CD4-positive, alpha-beta T cell (primary cell): Measurements from ENCODE around the gene RNF213. TPM values are rescaled to one million over a fixed set of nuclear protein-coding genes. Genes with fewer than 3 reads are reported as not detected.
"Not testable (repeated sequence)": the region's sequence is repeated elsewhere in the genome, so short reads cannot be mapped to it uniquely, and the experiment has no call there.

ENCODE experiments used
- ATAC-seq: fragments of 200-7000 bp; cut with Tn5 transposase; one replicate; pipeline ENCODE4 v1.10.0; 2022; ENCODE audit warnings: mild to moderate bottlenecking; ENCODE audit not compliant: poor library complexity
- CTCF ChIA-PET: fragments of 350-600 bp; sonication (Branson Sonifier 250); formaldehyde crosslinking; loops from one replicate; lab custom pipeline; 2021; ENCODE audit warnings: antibody characterized with exemption, inconsistent platforms; lab: Charles Lee
- POLR2A ChIA-PET: fragments of 350-600 bp; sonication (Branson Sonifier 250); formaldehyde crosslinking; loops from one replicate; lab custom pipeline; 2021; ENCODE audit warnings: antibody characterized with exemption, inconsistent platforms; lab: Charles Lee
- DNase-seq, 14 experiments: peaks; one replicate each; pipeline ENCODE4 v3.0.0-alpha.2; 2013 to 2020; ENCODE audit warnings: mixed read lengths in 2 of 14
- H3K27ac ChIP-seq, 2 donors: one replicate each; pipeline versions ENCODE4 v1.5.1 to v1.7.0; 2013; ENCODE audit warnings: low read length in 2 of 2, low read depth in 1 of 2, mild to moderate bottlenecking in 1 of 2
- H3K27me3 ChIP-seq, 2 experiments: 1 replicate in 1 of 2; 2 replicates in 1 of 2; pipeline versions ENCODE4 v1.6.1 to v1.7.0; 2013; ENCODE audit warnings: low read length in 2 of 2, control low read depth in 1 of 2, mild to moderate bottlenecking in 1 of 2, moderate library complexity in 1 of 2; ENCODE audit not compliant: insufficient read depth in 2 of 2, control insufficient read depth in 1 of 2
- H3K36me3 ChIP-seq: one replicate; pipeline ENCODE4 v1.6.1; 2013; ENCODE audit warnings: low read length, control low read depth; ENCODE audit not compliant: insufficient read depth
- H3K4me1 ChIP-seq: one replicate; pipeline ENCODE4 v1.6.1; 2013; ENCODE audit warnings: low read length, control low read depth; ENCODE audit not compliant: insufficient read depth
- H3K4me3 ChIP-seq: one replicate; pipeline ENCODE4 v1.5.1; 2013; ENCODE audit warnings: mild to moderate bottlenecking, low read length, moderate library complexity
- H3K9me3 ChIP-seq, 2 experiments: 1 replicate in 1 of 2; 2 replicates in 1 of 2; pipeline versions ENCODE4 v1.6.1 to v1.7.0; 2013; ENCODE audit warnings: low read length in 2 of 2, mild to moderate bottlenecking in 2 of 2, control low read depth in 1 of 2, moderate library complexity in 1 of 2; ENCODE audit not compliant: control insufficient read depth in 1 of 2, insufficient read depth in 1 of 2
- H3K27ac Mint-ChIP-seq: one replicate; pipeline ENCODE4 v1.8.0; 2020; ENCODE audit warnings: mixed read lengths
- H3K27me3 Mint-ChIP-seq: one replicate; pipeline ENCODE4 v1.8.0; 2021; ENCODE audit warnings: mixed read lengths
- H3K36me3 Mint-ChIP-seq: one replicate; pipeline ENCODE4 v1.8.0; 2021; ENCODE audit warnings: low read depth, mixed read lengths
- H3K4me1 Mint-ChIP-seq: one replicate; pipeline ENCODE4 v1.8.0; 2021; ENCODE audit warnings: low read depth, mixed read lengths
- H3K4me3 Mint-ChIP-seq: one replicate; pipeline ENCODE4 v1.8.0; 2020; ENCODE audit warnings: mild to moderate bottlenecking, mixed read lengths
- H3K9me3 Mint-ChIP-seq: one replicate; pipeline ENCODE4 v1.8.0; 2020; ENCODE audit warnings: mixed read lengths
- CTCF ChIP-seq: fragments of 200-600 bp; IDR thresholded peaks from one replicate; pipeline ENCODE4 v1.8.0; 2022; ENCODE audit warnings: antibody characterized with exemption, mild to moderate bottlenecking
- intact Hi-C, 2 experiments: fragments of 100-400 bp; cut with DNase I in 1 of 2; cut with micrococcal nuclease in 1 of 2; formaldehyde crosslinking; loops; one replicate each; pipeline versions ENCODE4 v1.15.1 to v1.9.0; 2023 to 2025; cut with DNase I, micrococcal nuclease
- total RNA-seq, 174 experiments: library from RNA in 2 of 174; stranded (reverse) in 2 of 174; gene quantifications; one replicate each; pipeline ENCODE4 v1.2.3 and lab custom pipeline; 2021 to 2026

The RNF213 gene
- total RNA-seq, 2 experiments from 2014 or later, result 290 to 312 TPM

DNA sequence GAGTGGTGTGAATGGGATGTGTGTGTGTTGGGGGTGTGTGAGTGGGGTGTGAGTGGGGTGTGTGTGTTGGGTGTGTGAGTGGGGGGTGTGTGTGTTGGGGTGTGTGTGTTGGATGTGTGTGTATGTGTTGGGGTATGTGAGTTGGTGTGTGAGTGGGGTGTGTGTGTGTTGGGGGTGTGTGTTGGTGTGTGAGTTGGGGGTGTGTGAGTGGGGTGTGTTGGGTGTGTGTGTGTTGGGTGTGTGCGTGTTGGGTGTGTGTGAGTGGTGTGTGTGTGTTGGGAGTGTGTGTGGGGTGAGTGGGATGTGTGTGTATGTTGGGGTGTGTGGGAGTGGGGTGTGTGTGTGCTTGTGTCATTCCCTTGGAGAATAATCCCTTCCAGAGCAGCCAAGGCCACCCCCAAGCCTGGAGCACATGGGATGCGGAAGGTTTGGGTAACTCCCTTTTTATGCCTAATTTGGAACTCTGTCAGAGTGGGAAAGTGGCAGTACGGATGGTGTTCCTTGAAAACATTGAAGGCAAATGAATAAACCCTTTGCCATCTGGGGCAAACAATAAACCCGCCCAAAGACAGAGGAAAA, 14.3 kb downstream of the RNF213 start:
- POLR2A ChIA-PET, result interaction anchor here (1.2 to 1.7 kb wide), 2 partner anchors 13 to 16 kb away, joined by 3 read pairs; no protein-coding TSS in a partner anchor

GRCh38 chr17:80275857-80276256, 15.2 kb downstream of the RNF213 start:
- H3K36me3 Mint-ChIP-seq, result peaks cover 62% of the 10 kb centered on the region

More for the DNA sequence above, 14.3 kb downstream of the RNF213 start:
- Histone ChIP-seq H3K27me3 (no peaks in the 10 kb centered on the region), H3K36me3 (peaks cover 68% of the 10 kb centered on the region), H3K4me3 (no peak overlapping the region), H3K4me1 (peaks cover 64% of the 10 kb centered on the region), H3K27ac (no peak overlapping the region), H3K9me3 (no peaks in the 10 kb centered on the region)
- no peaks in the 10 kb centered on the region for H3K9me3 Mint-ChIP-seq
- H3K4me1 Mint-ChIP-seq, result peaks cover 23% of the 10 kb centered on the region
- DNase-seq (no peak), ATAC-seq (no peak)
- peak overlapping the region; percentile 57 for H3K27ac Mint-ChIP-seq
- TF ChIP-seq CTCF, result no peak
- CTCF ChIA-PET, result interaction anchor here (1.0 kb wide), 1 partner anchor 10 kb away, joined by 3 read pairs; no protein-coding TSS in a partner anchor
- peaks cover 53% of the 10 kb centered on the region for H3K36me3 Mint-ChIP-seq
- intact Hi-C loops, result no loop called here
- no peak overlapping the region for H3K4me3 Mint-ChIP-seq
- H3K27me3 Mint-ChIP-seq, result no peaks in the 10 kb centered on the region

GRCh38 chr17:80277751-80278671, 17.4 kb downstream of the RNF213 start:
- H3K9me3 ChIP-seq, result no peaks in the 10 kb centered on the region
- no peak for TF ChIP-seq CTCF
- no peaks in the 10 kb centered on the region for H3K27me3 ChIP-seq
- DNase-seq (peak in 1 of 14 experiments; percentile 1), ATAC-seq (no peak)
- Mint-ChIP-seq H3K9me3 (no peaks in the 10 kb centered on the region), H3K27me3 (no peaks in the 10 kb centered on the region), H3K36me3 (peaks cover 72% of the 10 kb centered on the region), H3K27ac (peak overlapping the region; percentile 58), H3K4me1 (peaks cover 22% of the 10 kb centered on the region), H3K4me3 (no peak overlapping the region)
- H3K4me1 ChIP-seq, result peaks cover 37% of the 10 kb centered on the region
- intact Hi-C loops, result no loop called here
- H3K4me3 ChIP-seq, result no peak overlapping the region
- ChIA-PET CTCF (no interaction called here), POLR2A (no interaction called here)
- H3K27ac ChIP-seq, result no peak overlapping the region
- H3K36me3 ChIP-seq, result peaks cover 62% of the 10 kb centered on the region

More at GRCh38 chr17:80275857-80276256, 15.2 kb downstream of the RNF213 start:
- H3K9me3 ChIP-seq, ATAC-seq, DNase-seq, intact Hi-C loops, H3K9me3 Mint-ChIP-seq, H3K27ac Mint-ChIP-seq, H3K27me3 Mint-ChIP-seq, H3K4me3 ChIP-seq, H3K4me3 Mint-ChIP-seq, H3K27me3 ChIP-seq, H3K27ac ChIP-seq: not testable (repeated sequence)
- ChIA-PET POLR2A (interaction anchor here (1.2 to 1.7 kb wide), 2 partner anchors 14 to 17 kb away, joined by 3 read pairs; no protein-coding TSS in a partner anchor), CTCF (interaction anchor here (1.0 kb wide), 1 partner anchor 11 kb away, joined by 3 read pairs; no protein-coding TSS in a partner anchor)
- Histone ChIP-seq H3K36me3 (peaks cover 65% of the 10 kb centered on the region), H3K4me1 (peaks cover 55% of the 10 kb centered on the region)
- H3K4me1 Mint-ChIP-seq, result peaks cover 26% of the 10 kb centered on the region
